ENCODE results near the gene RAB3C. TPM values are rescaled to one million over a fixed set of nuclear protein-coding genes. Genes with fewer than 3 reads are reported as not detected.

RAB3C gene
- total and polyA plus RNA-seq, 2 experiments from 2014 or later, result 15.0 to 30.6 TPM

DNA sequence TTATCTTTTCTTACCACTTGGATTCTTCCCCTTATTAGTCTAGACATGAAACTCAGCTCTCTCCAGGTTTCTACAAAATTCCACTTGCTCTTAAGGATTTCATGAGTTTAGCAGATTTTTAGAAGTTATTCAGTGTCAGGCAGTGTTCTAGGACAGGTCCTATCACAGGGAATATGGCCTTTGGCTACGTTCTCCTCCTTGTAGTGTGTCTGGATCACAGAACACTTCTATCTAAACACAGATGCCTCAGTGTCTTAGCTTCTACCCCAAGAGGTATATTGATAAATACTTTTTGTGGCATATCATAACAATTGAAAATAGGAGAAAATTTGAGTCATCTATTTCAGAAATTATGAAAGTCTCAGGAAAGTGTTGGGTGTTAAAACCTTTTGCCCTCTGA is 15.6 kb downstream of the RAB3C start:
- peaks cover 6% of the 10 kb centered on the region; the same call in 2 of the 3 replicates for H3K4me1 Mint-ChIP-seq
- no peak overlapping the region for H3K4me3 ChIP-seq
- no peaks in the 10 kb centered on the region for H3F3A ChIP-seq (replicated peaks; ENCODE audit: low read depth)
- no peak overlapping the region; the same call in 1 of the 2 replicates for H3K27ac ChIP-seq (ENCODE audit: low read depth)
- DNase-seq (ENCODE audit: low spot score) (no peak), ATAC-seq (no peak)
- H3K36me3 ChIP-seq (ENCODE audit: insufficient read depth), result no peaks in the 10 kb centered on the region
- no peaks in the 10 kb centered on the region for H4K20me1 ChIP-seq (replicated peaks; ENCODE audit: insufficient read depth)
- no peak overlapping the region for H3K4me3 Mint-ChIP-seq
- TF ChIP-seq, protein P1, sequence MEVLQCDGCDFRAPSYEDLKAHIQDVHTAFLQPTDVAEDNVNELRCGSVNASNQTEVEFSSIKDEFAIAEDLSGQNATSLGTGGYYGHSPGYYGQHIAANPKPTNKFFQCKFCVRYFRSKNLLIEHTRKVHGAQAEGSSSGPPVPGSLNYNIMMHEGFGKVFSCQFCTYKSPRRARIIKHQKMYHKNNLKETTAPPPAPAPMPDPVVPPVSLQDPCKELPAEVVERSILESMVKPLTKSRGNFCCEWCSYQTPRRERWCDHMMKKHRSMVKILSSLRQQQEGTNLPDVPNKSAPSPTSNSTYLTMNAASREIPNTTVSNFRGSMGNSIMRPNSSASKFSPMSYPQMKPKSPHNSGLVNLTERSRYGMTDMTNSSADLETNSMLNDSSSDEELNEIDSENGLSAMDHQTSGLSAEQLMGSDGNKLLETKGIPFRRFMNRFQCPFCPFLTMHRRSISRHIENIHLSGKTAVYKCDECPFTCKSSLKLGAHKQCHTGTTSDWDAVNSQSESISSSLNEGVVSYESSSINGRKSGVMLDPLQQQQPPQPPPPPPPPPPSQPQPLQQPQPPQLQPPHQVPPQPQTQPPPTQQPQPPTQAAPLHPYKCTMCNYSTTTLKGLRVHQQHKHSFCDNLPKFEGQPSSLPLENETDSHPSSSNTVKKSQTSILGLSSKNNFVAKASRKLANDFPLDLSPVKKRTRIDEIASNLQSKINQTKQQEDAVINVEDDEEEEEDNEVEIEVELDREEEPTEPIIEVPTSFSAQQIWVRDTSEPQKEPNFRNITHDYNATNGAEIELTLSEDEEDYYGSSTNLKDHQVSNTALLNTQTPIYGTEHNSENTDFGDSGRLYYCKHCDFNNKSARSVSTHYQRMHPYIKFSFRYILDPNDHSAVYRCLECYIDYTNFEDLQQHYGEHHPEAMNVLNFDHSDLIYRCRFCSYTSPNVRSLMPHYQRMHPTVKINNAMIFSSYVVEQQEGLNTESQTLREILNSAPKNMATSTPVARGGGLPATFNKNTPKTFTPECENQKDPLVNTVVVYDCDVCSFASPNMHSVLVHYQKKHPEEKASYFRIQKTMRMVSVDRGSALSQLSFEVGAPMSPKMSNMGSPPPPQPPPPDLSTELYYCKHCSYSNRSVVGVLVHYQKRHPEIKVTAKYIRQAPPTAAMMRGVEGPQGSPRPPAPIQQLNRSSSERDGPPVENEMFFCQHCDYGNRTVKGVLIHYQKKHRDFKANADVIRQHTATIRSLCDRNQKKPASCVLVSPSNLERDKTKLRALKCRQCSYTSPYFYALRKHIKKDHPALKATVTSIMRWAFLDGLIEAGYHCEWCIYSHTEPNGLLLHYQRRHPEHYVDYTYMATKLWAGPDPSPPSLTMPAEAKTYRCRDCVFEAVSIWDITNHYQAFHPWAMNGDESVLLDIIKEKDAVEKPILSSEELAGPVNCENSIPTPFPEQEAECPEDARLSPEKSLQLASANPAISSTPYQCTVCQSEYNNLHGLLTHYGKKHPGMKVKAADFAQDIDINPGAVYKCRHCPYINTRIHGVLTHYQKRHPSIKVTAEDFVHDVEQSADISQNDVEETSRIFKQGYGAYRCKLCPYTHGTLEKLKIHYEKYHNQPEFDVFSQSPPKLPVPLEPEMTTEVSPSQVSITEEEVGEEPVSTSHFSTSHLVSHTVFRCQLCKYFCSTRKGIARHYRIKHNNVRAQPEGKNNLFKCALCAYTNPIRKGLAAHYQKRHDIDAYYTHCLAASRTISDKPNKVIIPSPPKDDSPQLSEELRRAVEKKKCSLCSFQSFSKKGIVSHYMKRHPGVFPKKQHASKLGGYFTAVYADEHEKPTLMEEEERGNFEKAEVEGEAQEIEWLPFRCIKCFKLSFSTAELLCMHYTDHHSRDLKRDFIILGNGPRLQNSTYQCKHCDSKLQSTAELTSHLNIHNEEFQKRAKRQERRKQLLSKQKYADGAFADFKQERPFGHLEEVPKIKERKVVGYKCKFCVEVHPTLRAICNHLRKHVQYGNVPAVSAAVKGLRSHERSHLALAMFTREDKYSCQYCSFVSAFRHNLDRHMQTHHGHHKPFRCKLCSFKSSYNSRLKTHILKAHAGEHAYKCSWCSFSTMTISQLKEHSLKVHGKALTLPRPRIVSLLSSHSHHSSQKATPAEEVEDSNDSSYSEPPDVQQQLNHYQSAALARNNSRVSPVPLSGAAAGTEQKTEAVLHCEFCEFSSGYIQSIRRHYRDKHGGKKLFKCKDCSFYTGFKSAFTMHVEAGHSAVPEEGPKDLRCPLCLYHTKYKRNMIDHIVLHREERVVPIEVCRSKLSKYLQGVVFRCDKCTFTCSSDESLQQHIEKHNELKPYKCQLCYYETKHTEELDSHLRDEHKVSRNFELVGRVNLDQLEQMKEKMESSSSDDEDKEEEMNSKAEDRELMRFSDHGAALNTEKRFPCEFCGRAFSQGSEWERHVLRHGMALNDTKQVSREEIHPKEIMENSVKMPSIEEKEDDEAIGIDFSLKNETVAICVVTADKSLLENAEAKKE (CRISPR knock-in tag; IDR thresholded peaks at IDR 0.05), result no peak
- no peak for TF ChIP-seq EZH2phosphoT487 (IDR thresholded peaks at IDR 0.05; ENCODE audit: unreplicated experiment)
- TF ChIP-seq NANOG (IDR thresholded peaks at IDR 0.05; ENCODE audit: borderline replicate concordance), result no peak
- no peak overlapping the region for H3K4me2 ChIP-seq
- H3K79me2 ChIP-seq (replicated peaks; ENCODE audit: insufficient read depth), result peaks cover 5% of the 10 kb centered on the region; the same call in 1 of the 2 replicates
- H2AFZ ChIP-seq, result no peak overlapping the region
- peaks cover 4% of the 10 kb centered on the region; the same call in 1 of the 2 replicates for H3K9me2 ChIP-seq (ENCODE audit: insufficient read depth)
- H3K9me3 Mint-ChIP-seq, result peaks cover 18% of the 10 kb centered on the region
- peaks cover 10% of the 10 kb centered on the region; the same call in 1 of the 2 replicates for H3K4me1 ChIP-seq (ENCODE audit: insufficient read depth)
- H3K27ac Mint-ChIP-seq, result no peak overlapping the region
- peaks cover 3% of the 10 kb centered on the region for H3K27me3 Mint-ChIP-seq (ENCODE audit: insufficient read depth, low read depth, poor library complexity)
- H3K27me3 ChIP-seq (ENCODE audit: insufficient read depth), result no peaks in the 10 kb centered on the region
- peaks cover 14% of the 10 kb centered on the region for H3K36me3 Mint-ChIP-seq (ENCODE audit: low read depth)

DNA sequence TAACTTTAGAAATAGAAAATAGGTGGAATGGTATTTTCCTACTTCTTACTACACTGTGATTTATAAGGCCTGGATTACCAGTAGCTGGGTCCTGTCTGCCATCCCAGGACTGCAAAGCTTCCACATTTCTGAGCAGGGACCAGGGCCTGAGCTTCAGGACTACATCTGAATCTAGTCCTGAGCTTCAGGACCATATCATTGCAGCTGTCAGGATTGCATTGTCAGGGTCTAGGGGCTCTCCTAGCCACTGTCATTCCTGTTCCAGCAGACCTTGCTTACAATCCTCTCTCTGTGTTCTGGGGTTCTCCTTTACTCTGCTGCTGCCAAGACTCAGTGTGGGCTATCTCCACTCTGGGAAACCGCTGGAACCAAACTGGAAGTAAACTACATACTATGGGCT is 16.3 kb downstream of the RAB3C start:
- H3K9me3 Mint-ChIP-seq, result peaks cover 26% of the 10 kb centered on the region
- Histone ChIP-seq H3K4me2 (no peak overlapping the region), H4K20me1 (replicated peaks; ENCODE audit: insufficient read depth) (no peaks in the 10 kb centered on the region), H3K27me3 (ENCODE audit: insufficient read depth) (no peaks in the 10 kb centered on the region), H3K27ac (ENCODE audit: low read depth) (no peak overlapping the region), H3K79me2 (replicated peaks; ENCODE audit: insufficient read depth) (peaks cover 5% of the 10 kb centered on the region; the same call in 1 of the 2 replicates), H3K4me3 (no peak overlapping the region), H2AFZ (no peak overlapping the region), H3K4me1 (ENCODE audit: insufficient read depth) (peaks cover 10% of the 10 kb centered on the region; the same call in 1 of the 2 replicates), H3K9me2 (ENCODE audit: insufficient read depth) (peaks cover 4% of the 10 kb centered on the region; the same call in 1 of the 2 replicates), H3K36me3 (ENCODE audit: insufficient read depth) (no peaks in the 10 kb centered on the region), H3F3A (replicated peaks; ENCODE audit: low read depth) (no peaks in the 10 kb centered on the region)
- no peak overlapping the region for H3K4me3 Mint-ChIP-seq
- no peak overlapping the region for H3K27ac Mint-ChIP-seq
- no peak; the same call in 2 of the 3 replicates for ATAC-seq
- peaks cover 6% of the 10 kb centered on the region; the same call in 2 of the 3 replicates for H3K4me1 Mint-ChIP-seq
- peaks cover 21% of the 10 kb centered on the region for H3K36me3 Mint-ChIP-seq (ENCODE audit: low read depth)
- H3K27me3 Mint-ChIP-seq (ENCODE audit: insufficient read depth, low read depth, poor library complexity), result peaks cover 3% of the 10 kb centered on the region
- no peak for DNase-seq (ENCODE audit: low spot score)
- TF ChIP-seq NANOG (IDR thresholded peaks at IDR 0.05; ENCODE audit: borderline replicate concordance) (no peak), EZH2phosphoT487 (IDR thresholded peaks at IDR 0.05; ENCODE audit: unreplicated experiment) (no peak), ZNF114 (CRISPR knock-in tag; IDR thresholded peaks at IDR 0.05) (no peak), CREB1 (CRISPR knock-in tag; IDR thresholded peaks at IDR 0.05; ENCODE audit: low read depth) (no peak), JUNB (IDR thresholded peaks at IDR 0.05; ENCODE audit: unreplicated experiment) (no peak), ZNF331 (CRISPR knock-in tag; IDR thresholded peaks at IDR 0.05; ENCODE audit: low read depth) (no peak), EZH2 (IDR thresholded peaks at IDR 0.05; ENCODE audit: low read depth, unreplicated experiment) (no peak)
- TF ChIP-seq, protein P2, sequence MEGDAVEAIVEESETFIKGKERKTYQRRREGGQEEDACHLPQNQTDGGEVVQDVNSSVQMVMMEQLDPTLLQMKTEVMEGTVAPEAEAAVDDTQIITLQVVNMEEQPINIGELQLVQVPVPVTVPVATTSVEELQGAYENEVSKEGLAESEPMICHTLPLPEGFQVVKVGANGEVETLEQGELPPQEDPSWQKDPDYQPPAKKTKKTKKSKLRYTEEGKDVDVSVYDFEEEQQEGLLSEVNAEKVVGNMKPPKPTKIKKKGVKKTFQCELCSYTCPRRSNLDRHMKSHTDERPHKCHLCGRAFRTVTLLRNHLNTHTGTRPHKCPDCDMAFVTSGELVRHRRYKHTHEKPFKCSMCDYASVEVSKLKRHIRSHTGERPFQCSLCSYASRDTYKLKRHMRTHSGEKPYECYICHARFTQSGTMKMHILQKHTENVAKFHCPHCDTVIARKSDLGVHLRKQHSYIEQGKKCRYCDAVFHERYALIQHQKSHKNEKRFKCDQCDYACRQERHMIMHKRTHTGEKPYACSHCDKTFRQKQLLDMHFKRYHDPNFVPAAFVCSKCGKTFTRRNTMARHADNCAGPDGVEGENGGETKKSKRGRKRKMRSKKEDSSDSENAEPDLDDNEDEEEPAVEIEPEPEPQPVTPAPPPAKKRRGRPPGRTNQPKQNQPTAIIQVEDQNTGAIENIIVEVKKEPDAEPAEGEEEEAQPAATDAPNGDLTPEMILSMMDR (conservative IDR thresholded peaks at IDR 0.05; ENCODE audit: low read depth in 2 of 2), result no peak
- TF ChIP-seq, protein P3, sequence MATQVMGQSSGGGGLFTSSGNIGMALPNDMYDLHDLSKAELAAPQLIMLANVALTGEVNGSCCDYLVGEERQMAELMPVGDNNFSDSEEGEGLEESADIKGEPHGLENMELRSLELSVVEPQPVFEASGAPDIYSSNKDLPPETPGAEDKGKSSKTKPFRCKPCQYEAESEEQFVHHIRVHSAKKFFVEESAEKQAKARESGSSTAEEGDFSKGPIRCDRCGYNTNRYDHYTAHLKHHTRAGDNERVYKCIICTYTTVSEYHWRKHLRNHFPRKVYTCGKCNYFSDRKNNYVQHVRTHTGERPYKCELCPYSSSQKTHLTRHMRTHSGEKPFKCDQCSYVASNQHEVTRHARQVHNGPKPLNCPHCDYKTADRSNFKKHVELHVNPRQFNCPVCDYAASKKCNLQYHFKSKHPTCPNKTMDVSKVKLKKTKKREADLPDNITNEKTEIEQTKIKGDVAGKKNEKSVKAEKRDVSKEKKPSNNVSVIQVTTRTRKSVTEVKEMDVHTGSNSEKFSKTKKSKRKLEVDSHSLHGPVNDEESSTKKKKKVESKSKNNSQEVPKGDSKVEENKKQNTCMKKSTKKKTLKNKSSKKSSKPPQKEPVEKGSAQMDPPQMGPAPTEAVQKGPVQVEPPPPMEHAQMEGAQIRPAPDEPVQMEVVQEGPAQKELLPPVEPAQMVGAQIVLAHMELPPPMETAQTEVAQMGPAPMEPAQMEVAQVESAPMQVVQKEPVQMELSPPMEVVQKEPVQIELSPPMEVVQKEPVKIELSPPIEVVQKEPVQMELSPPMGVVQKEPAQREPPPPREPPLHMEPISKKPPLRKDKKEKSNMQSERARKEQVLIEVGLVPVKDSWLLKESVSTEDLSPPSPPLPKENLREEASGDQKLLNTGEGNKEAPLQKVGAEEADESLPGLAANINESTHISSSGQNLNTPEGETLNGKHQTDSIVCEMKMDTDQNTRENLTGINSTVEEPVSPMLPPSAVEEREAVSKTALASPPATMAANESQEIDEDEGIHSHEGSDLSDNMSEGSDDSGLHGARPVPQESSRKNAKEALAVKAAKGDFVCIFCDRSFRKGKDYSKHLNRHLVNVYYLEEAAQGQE (IDR thresholded peaks at IDR 0.05; ENCODE audit: unreplicated experiment), result no peak
